Activated CD8-positive, alpha-beta memory T cell treated with anti-CD3 and anti-CD28 coated beads for 24 hours (primary cell): ENCODE results near the gene IP6K1.

ENCODE experiments used
- DNase-seq: peaks from one replicate; pipeline ENCODE4 v3.0.0-alpha.2; 2020

The IP6K1 gene

GRCh38 chr3:49722896-49723295 lies 63.4 kb downstream of the IP6K1 start:
- DNase-seq, result no peak

- no peak for DNase-seq
Measured at GRCh38 chr3:49721896-49722781, 64.2 kb downstream of the IP6K1 start.

GRCh38 chr3:49721596-49721895 lies 64.8 kb downstream of the IP6K1 start:
- DNase-seq, result no peak

- DNase-seq, result no peak
Measured at GRCh38 chr3:49720855-49721595, 65.3 kb downstream of the IP6K1 start.

GRCh38 chr3:49719214-49719884 lies 67.0 kb downstream of the IP6K1 start, which contains the start of gene AMIGO3:
TSS of gene AMIGO3 (minus strand) at chr3:49719684. CDS start at chr3:49719465, 219 bp downstream.
- peak; percentile 97 for DNase-seq

GRCh38 chr3:49718858-49719213 lies 67.5 kb downstream of the IP6K1 start:
- DNase-seq, result no peak

GRCh38 chr3:49717959-49718857 lies 68.1 kb downstream of the IP6K1 start:
- DNase-seq, result no peak

GRCh38 chr3:49717211-49717958 lies 69.0 kb downstream of the IP6K1 start:
- peak; percentile 56 for DNase-seq

- no peak for DNase-seq
Measured at GRCh38 chr3:49716691-49717210, 69.6 kb downstream of the IP6K1 start.

- DNase-seq, result no peak
Measured at GRCh38 chr3:49716169-49716568, 70.2 kb downstream of the IP6K1 start.

GRCh38 chr3:49715611-49716121 lies 70.7 kb downstream of the IP6K1 start:
- DNase-seq, result no peak

GRCh38 chr3:49714728-49715550 lies 71.4 kb downstream of the IP6K1 start:
- no peak for DNase-seq

- no peak for DNase-seq
Measured at GRCh38 chr3:49713336-49714105, 72.8 kb downstream of the IP6K1 start.

- DNase-seq, result no peak
Measured at GRCh38 chr3:49712631-49713317, 73.6 kb downstream of the IP6K1 start.

- DNase-seq, result no peak
Measured at GRCh38 chr3:49712166-49712565, 74.2 kb downstream of the IP6K1 start.

GRCh38 chr3:49711489-49711888 lies 74.9 kb downstream of the IP6K1 start:
- no peak for DNase-seq

GRCh38 chr3:49709852-49710251 lies 76.5 kb downstream of the IP6K1 start:
- no peak for DNase-seq

GRCh38 chr3:49707113-49707480 lies 79.2 kb downstream of the IP6K1 start:
- no peak for DNase-seq
